Measurements from ENCODE around the gene RAB31. TPM values are rescaled to one million over a fixed set of nuclear protein-coding genes. Genes with fewer than 3 reads are reported as not detected.
"Not testable (repeated sequence)": the region's sequence is repeated elsewhere in the genome, so short reads cannot be mapped to it uniquely, and the experiment has no call there.

The RAB31 gene
- total and polyA plus RNA-seq, 2 experiments from 2014 or later: 26.0 to 81.8 TPM

DNA sequence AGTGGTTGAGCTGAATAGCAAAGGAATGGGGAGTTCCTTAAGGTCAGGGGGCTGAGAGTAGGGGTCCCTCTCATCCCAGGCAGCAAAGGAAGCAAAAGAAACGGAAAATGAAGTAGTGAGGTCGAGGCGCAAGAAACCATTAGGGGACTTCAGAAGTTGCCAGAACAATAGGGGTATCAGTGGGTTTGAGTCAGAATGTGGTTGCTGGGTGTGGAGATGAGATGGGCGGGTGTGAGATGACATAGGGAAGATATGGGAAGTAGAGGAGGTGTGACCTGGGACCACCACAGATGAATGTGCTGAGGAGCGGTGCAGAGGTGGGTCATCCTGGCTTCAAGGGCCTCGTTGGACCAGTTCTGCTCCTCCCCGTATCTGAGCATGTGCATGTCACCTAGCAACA, 192.6 kb downstream of the RAB31 start:
- H3K27ac ChIP-seq: no peak overlapping the region
- 87% methylated on average over 7 of the region's 7 CpGs for WGBS (ENCODE audit: low lambda C conversion rate, missing lambda C conversion rate)

DNA sequence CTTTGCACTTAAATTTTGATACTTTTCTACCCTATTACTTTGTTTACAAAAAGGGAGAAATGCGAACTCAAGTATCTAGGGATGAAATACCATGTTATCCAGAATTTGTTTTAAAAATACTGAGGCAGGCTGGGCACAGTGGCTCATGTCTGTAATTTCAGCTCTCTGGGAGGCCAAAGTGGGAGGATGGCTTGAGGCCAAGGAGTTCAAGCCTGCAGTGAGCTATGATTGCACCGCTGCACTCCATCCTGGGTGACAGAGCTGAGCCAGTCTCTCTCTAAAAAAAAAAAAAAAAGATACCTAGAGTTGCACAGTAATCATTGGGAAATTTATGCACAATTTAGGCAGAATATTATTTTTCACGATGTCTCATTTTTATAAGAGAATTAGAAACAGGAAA, 193.3 kb downstream of the RAB31 start:
- no peak overlapping the region for H2AFZ ChIP-seq
- no peaks in the 10 kb centered on the region for H3K9me3 ChIP-seq (ENCODE audit: low read depth)
- no peak overlapping the region for H3K4me2 ChIP-seq
- H3K9me2 ChIP-seq (replicated peaks; ENCODE audit: insufficient read depth): no peaks in the 10 kb centered on the region
- H4K20me1 ChIP-seq (ENCODE audit: insufficient read depth, poor library complexity, severe bottlenecking): no peaks in the 10 kb centered on the region
- no peak overlapping the region for H3K4me3 ChIP-seq
- H3K79me2 ChIP-seq: no peaks in the 10 kb centered on the region
- no peaks in the 10 kb centered on the region for H3K36me3 ChIP-seq (replicated peaks; ENCODE audit: insufficient read depth, low read depth)
- WGBS (ENCODE audit: low lambda C conversion rate, missing lambda C conversion rate): 81% methylated on average over 3 of the region's 3 CpGs
- H3K27ac ChIP-seq: no peak overlapping the region
- H3K27me3 ChIP-seq: no peaks in the 10 kb centered on the region
- TF ChIP-seq, protein P1, sequence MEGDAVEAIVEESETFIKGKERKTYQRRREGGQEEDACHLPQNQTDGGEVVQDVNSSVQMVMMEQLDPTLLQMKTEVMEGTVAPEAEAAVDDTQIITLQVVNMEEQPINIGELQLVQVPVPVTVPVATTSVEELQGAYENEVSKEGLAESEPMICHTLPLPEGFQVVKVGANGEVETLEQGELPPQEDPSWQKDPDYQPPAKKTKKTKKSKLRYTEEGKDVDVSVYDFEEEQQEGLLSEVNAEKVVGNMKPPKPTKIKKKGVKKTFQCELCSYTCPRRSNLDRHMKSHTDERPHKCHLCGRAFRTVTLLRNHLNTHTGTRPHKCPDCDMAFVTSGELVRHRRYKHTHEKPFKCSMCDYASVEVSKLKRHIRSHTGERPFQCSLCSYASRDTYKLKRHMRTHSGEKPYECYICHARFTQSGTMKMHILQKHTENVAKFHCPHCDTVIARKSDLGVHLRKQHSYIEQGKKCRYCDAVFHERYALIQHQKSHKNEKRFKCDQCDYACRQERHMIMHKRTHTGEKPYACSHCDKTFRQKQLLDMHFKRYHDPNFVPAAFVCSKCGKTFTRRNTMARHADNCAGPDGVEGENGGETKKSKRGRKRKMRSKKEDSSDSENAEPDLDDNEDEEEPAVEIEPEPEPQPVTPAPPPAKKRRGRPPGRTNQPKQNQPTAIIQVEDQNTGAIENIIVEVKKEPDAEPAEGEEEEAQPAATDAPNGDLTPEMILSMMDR (IDR thresholded peaks at IDR 0.05; ENCODE audit: poor library complexity): no peak
- TF ChIP-seq EZH2phosphoT487 (IDR thresholded peaks at IDR 0.05; ENCODE audit: low read depth, severe bottlenecking, unreplicated experiment) (no peak), EZH2 (IDR thresholded peaks at IDR 0.05; ENCODE audit: borderline replicate concordance) (no peak)
- no peaks in the 10 kb centered on the region for H3K4me1 ChIP-seq (ENCODE audit: insufficient read depth)
- no peak for DNase-seq (ENCODE audit: low spot score)

More for the DNA sequence above, 192.6 kb downstream of the RAB31 start:
- H3K79me2 ChIP-seq: no peaks in the 10 kb centered on the region
- TF ChIP-seq EZH2phosphoT487 (IDR thresholded peaks at IDR 0.05; ENCODE audit: low read depth, severe bottlenecking, unreplicated experiment) (no peak), EZH2 (IDR thresholded peaks at IDR 0.05; ENCODE audit: borderline replicate concordance) (no peak)
- TF ChIP-seq, protein P1 (IDR thresholded peaks at IDR 0.05; ENCODE audit: poor library complexity): no peak
- H3K9me3 ChIP-seq (ENCODE audit: low read depth): no peaks in the 10 kb centered on the region
- H3K4me3 ChIP-seq: no peak overlapping the region
- no peaks in the 10 kb centered on the region for H4K20me1 ChIP-seq (ENCODE audit: insufficient read depth, poor library complexity, severe bottlenecking)
- H3K4me2 ChIP-seq: no peak overlapping the region
- no peaks in the 10 kb centered on the region for H3K36me3 ChIP-seq (replicated peaks; ENCODE audit: insufficient read depth, low read depth)
- H3K4me1 ChIP-seq (ENCODE audit: insufficient read depth): no peaks in the 10 kb centered on the region
- DNase-seq (ENCODE audit: low spot score): no peak
- no peaks in the 10 kb centered on the region for H3K27me3 ChIP-seq
- no peaks in the 10 kb centered on the region for H3K9me2 ChIP-seq (replicated peaks; ENCODE audit: insufficient read depth)
- H2AFZ ChIP-seq: no peak overlapping the region

DNA sequence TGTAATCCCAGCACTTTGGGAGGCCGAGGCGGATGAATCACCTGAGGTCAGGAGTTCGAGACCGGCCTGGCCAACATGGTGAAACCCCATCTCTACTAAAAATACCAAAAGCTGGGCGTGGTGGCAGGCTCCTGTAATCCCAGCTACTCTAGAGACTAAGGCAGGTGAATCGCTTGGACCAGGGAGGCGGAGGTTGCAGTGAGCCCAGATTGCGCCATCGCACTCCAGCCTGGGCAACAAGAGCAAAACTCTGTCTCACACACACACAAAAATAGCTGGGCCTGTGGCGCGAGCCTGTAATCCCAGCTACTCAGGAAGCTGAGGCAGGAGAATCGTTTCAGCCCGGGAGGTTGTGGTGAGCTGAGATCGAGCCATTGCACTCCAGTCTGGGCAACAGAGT, 194.2 kb downstream of the RAB31 start:
- not testable (repeated sequence) for H3K4me3 ChIP-seq; H3K4me1 ChIP-seq (ENCODE audit: insufficient read depth); H3K79me2 ChIP-seq; H3K9me3 ChIP-seq (ENCODE audit: low read depth); H3K9me2 ChIP-seq (replicated peaks; ENCODE audit: insufficient read depth); H2AFZ ChIP-seq; DNase-seq (ENCODE audit: low spot score); H4K20me1 ChIP-seq (ENCODE audit: insufficient read depth, poor library complexity, severe bottlenecking); H3K4me2 ChIP-seq; H3K36me3 ChIP-seq (replicated peaks; ENCODE audit: insufficient read depth, low read depth); H3K27me3 ChIP-seq; H3K27ac ChIP-seq
- 89% methylated on average over 14 of the region's 14 CpGs for WGBS (ENCODE audit: low lambda C conversion rate, missing lambda C conversion rate)

DNA sequence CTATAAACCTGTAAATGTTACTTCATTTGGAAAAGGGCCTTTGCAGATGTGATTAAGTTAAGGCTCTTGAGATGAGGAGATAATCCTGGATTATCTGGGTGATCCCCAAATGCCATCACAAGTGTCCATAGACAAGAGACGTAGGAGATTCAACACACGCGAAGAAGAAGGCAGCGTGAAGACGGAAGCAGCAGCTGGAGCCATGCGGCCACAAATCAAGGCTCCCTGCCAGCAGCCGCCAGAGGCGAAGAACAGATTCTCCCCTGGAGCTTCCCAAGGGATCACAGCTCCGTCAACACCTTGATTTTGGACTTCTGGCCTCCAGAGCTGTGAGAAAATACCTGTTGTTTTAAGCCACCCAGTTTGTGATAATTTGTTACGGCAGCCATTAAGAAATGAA, 194.7 kb downstream of the RAB31 start:
- H2AFZ ChIP-seq: no peak overlapping the region
- TF ChIP-seq, protein P1 (IDR thresholded peaks at IDR 0.05; ENCODE audit: poor library complexity): no peak
- 50% methylated on average over 10 of the region's 10 CpGs for WGBS (ENCODE audit: low lambda C conversion rate, missing lambda C conversion rate)
- no peaks in the 10 kb centered on the region for H3K36me3 ChIP-seq (replicated peaks; ENCODE audit: insufficient read depth, low read depth)
- no peaks in the 10 kb centered on the region for H3K4me1 ChIP-seq (ENCODE audit: insufficient read depth)
- H3K9me2 ChIP-seq (replicated peaks; ENCODE audit: insufficient read depth): no peaks in the 10 kb centered on the region
- no peaks in the 10 kb centered on the region for H3K9me3 ChIP-seq (ENCODE audit: low read depth)
- H3K27me3 ChIP-seq: no peaks in the 10 kb centered on the region
- H3K27ac ChIP-seq: no peak overlapping the region
- peak overlapping the region; percentile 25 for H3K4me2 ChIP-seq
- H3K4me3 ChIP-seq: no peak overlapping the region
- H3K79me2 ChIP-seq: no peaks in the 10 kb centered on the region
- H4K20me1 ChIP-seq (ENCODE audit: insufficient read depth, poor library complexity, severe bottlenecking): no peaks in the 10 kb centered on the region
- DNase-seq (ENCODE audit: low spot score): no peak
